Stomach (tissue), 9 donors: ENCODE measurements around the gene CHMP4B. TPM values are rescaled to one million over a fixed set of nuclear protein-coding genes. Genes with fewer than 3 reads are reported as not detected.

ENCODE experiments used
- DNase-seq, 2 donors: peaks; one replicate each; pipeline versions ENCODE4 v3.0.0 to v3.0.0-alpha.2; 2013 to 2019
- H3K27ac ChIP-seq, 5 donors: fragments of 200-600 bp in 4 of 5; sonication (generic) in 4 of 5; one replicate each; pipeline ENCODE4 v1.5.1; 2013 to 2019; ENCODE audit warnings: mild to moderate bottlenecking in 1 of 5, moderate library complexity in 1 of 5
- H3K27me3 ChIP-seq, 3 donors: fragments of 200-600 bp; sonication (generic); one replicate each; pipeline ENCODE4 v1.5.1; 2017 to 2019; ENCODE audit warnings: mixed run types in 1 of 3
- H3K36me3 ChIP-seq, 4 donors: fragments of 200-600 bp; sonication (generic); 1 replicate in 3 of 4; 2 replicates in 1 of 4; pipeline ENCODE4 v1.5.1; 2016 to 2019
- H3K4me1 ChIP-seq, 4 donors: fragments of 200-600 bp; sonication (generic); one replicate each; pipeline ENCODE4 v1.5.1; 2016 to 2019
- H3K4me3 ChIP-seq, 4 donors: fragments of 200-600 bp; sonication (generic) in 3 of 4; one replicate each; pipeline ENCODE4 v1.5.1; 2016 to 2019; ENCODE audit warnings: mild to moderate bottlenecking in 1 of 4
- H3K9me3 ChIP-seq, 4 donors: fragments of 200-600 bp; sonication (generic); one replicate each; pipeline ENCODE4 v1.5.1; 2016 to 2019
- CTCF ChIP-seq, 7 experiments: fragments of 450-650 bp in 4 of 7; fragments of 200-600 bp in 3 of 7; sonication (generic) in 3 of 7; IDR thresholded peaks; one replicate each; pipeline ENCODE4 v1.5.1; 2016 to 2019; ENCODE audit warnings: antibody characterized with exemption in 7 of 7, control low read depth in 2 of 7, mild to moderate bottlenecking in 1 of 7
- EP300 ChIP-seq: sonication (generic); formaldehyde crosslinking; IDR thresholded peaks from one replicate; pipeline ENCODE4 v1.6.1; 2017; ENCODE audit warnings: antibody characterized with exemption
- POLR2A ChIP-seq, 4 donors: fragments of 450-650 bp; IDR thresholded peaks; one replicate each; pipeline ENCODE4 v1.6.1; 2016; ENCODE audit warnings: antibody characterized with exemption in 4 of 4, control low read depth in 2 of 4, mild to moderate bottlenecking in 1 of 4, moderate library complexity in 1 of 4
- POLR2AphosphoS5 ChIP-seq, 3 donors: sonication (generic); formaldehyde crosslinking; IDR thresholded peaks; one replicate each; pipeline ENCODE4 v1.6.1; 2016; ENCODE audit warnings: antibody characterized with exemption in 3 of 3
- WGBS, 5 donors: extraction: QIAGEN DNeasy Blood & Tissue Kit in 3 of 5; methylation state at CpG; one replicate each; pipeline versions ENCODE4 v1.1.5 to v1.1.7; 2013 to 2018; 5-methylcytosine and 5-hydroxymethylcytosine counted together
- intact Hi-C: fragments of 100-400 bp; cut with DNase I; formaldehyde crosslinking; loops from one replicate; pipeline ENCODE4 v1.15.1; 2023; ENCODE audit warnings: low total_unique reads
- polyA plus RNA-seq, 3 donors: library from polyadenylated mRNA; stranded (reverse); fragments of 200-250 nt; gene quantifications; one replicate each; pipeline ENCODE4 v1.2.3, GENCODE V29; 2013
- total RNA-seq, 5 donors: library from RNA; depleted of rRNA; stranded (reverse); fragments of >200 nt; gene quantifications; one replicate each; pipeline versions ENCODE4 v1.1.0 to v1.2.3, GENCODE V29; 2014 to 2016
- donor health status: healthy with polysubstance abuse.
- donor health status: Bipolar disorder and iron deficiency.
- donor health status: healthy.

CHMP4B gene
- total and polyA plus RNA-seq, 8 donors, result 48.4 to 166 (median 98.5) TPM

- peaks cover 0 to 17% (median 6%) of the 10 kb centered on the region in 4 donors for H3K4me1 ChIP-seq
- intact Hi-C loops, result no loop called here
- TF ChIP-seq POLR2A (IDR thresholded peaks at IDR 0.05), result no peak
- TF ChIP-seq POLR2AphosphoS5 (IDR thresholded peaks at IDR 0.05), result no peak
- TF ChIP-seq EP300, result no peak
- no peak for TF ChIP-seq CTCF (IDR thresholded peaks at IDR 0.05)
- peaks cover 53 to 99% (median 96%) of the 10 kb centered on the region in 4 donors for H3K36me3 ChIP-seq
- DNase-seq, result no peak
- 91 to 93% (median 93%) methylated on average over 9 to 11 of the region's 11 CpGs for WGBS, 5 donors
- no peaks in the 10 kb centered on the region for H3K9me3 ChIP-seq
- H3K27me3 ChIP-seq, result no peaks in the 10 kb centered on the region
- no peak overlapping the region for H3K4me3 ChIP-seq
- no peak overlapping the region for H3K27ac ChIP-seq
Measured at GRCh38 chr20:33852626-33853506, 41.7 kb downstream of the CHMP4B start.

- peaks cover 0 to 20% (median 5%) of the 10 kb centered on the region in 4 donors for H3K4me1 ChIP-seq
- H3K36me3 ChIP-seq, result peaks cover 53 to 100% (median 95%) of the 10 kb centered on the region in 4 donors
- DNase-seq, result no peak
- intact Hi-C loops, result no loop called here
- H3K9me3 ChIP-seq, result no peaks in the 10 kb centered on the region
- no peak for TF ChIP-seq POLR2AphosphoS5 (IDR thresholded peaks at IDR 0.05)
- no peak overlapping the region for H3K27ac ChIP-seq
- WGBS, 5 donors, result 74 to 92% (median 89%) methylated on average over 11 to 14 of the region's 14 CpGs
- H3K27me3 ChIP-seq, result no peaks in the 10 kb centered on the region
- H3K4me3 ChIP-seq, result no peak overlapping the region
Measured at GRCh38 chr20:33853507-33853813, 42.3 kb downstream of the CHMP4B start.

DNA sequence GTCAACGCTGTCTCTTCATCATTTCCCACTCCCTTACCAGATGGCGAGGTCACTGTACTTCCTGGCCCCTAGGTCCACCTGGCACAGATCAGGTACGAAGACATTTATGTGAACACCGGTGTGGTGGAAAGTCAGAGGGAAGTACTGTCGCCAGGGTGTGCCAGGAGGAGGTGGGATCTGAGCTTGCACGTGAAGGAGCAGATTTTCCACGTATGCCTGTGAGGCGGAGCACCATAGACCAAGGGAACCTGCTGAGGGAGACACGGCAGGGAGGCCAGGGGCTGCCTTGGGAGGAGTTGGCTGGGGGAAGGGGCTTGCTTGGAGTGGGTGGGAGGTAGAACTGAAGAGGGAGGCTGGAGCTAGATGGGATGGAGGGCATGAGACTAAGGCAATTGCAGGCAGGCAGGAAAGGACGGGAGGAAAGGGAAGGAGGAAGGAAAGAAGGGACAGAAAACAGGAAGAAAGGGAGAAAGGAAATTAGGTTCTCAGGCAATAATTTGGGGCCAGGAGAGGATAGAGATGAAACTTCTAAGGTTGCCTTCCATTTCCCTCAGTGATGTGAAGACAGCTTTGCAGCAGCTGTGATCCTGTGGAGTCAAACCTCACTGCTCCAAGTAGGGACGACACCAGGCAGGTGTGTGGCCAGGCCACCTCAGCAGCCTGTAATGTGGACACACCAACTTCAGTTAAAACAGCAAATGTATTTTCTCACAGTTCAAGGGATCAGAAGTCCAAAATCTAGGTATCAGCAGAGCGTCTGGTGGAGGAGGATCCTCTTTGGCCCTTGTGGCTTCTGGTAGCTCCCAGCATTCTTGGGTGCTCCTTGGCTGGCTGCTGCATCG lies 46.8 kb downstream of the CHMP4B start:
- Histone ChIP-seq H3K4me1 (peaks cover 6 to 30% (median 11%) of the 10 kb centered on the region in 4 donors), H3K9me3 (no peaks in the 10 kb centered on the region), H3K27ac (no peak overlapping the region), H3K4me3 (no peak overlapping the region), H3K36me3 (peaks cover 26 to 57% (median 52%) of the 10 kb centered on the region in 4 donors), H3K27me3 (no peaks in the 10 kb centered on the region)
- DNase-seq, result no peak
- intact Hi-C loops, result no loop called here
- 75 to 80% (median 76%) methylated on average over 13 of the region's 13 CpGs for WGBS, 5 donors
- TF ChIP-seq EP300, result no peak
- no peak for TF ChIP-seq CTCF (IDR thresholded peaks at IDR 0.05)
- no peak for TF ChIP-seq POLR2A (IDR thresholded peaks at IDR 0.05)
- TF ChIP-seq POLR2AphosphoS5 (IDR thresholded peaks at IDR 0.05), result no peak

DNA sequence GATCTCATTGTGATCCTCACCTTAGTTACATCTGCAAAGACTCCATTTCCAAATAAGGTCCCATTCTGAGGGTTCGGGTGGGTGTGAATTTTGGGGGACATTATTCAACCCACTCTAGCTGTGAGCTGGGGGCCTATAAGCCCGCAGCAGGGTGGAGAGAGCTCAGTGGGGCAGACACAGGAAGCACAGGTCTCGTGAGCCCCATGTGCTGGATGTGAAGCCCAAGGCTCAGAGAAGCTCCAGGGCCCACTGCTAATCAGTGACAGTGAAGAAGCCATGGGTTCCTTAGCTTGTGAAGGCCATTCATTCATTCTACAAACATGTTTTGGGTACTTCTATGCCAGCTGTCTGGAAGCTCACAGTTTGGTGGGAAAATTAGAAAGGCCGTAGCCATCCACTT lies 47.5 kb downstream of the CHMP4B start:
- 84 to 98% (median 89%) methylated on average over 4 of the region's 4 CpGs for WGBS, 5 donors
- DNase-seq, result no peak
- Histone ChIP-seq H3K36me3 (peaks cover 19 to 50% (median 45%) of the 10 kb centered on the region in 4 donors), H3K9me3 (no peaks in the 10 kb centered on the region), H3K4me3 (no peak overlapping the region), H3K27ac (peak overlapping the region in 2 of 5 donors; percentile 6 to 14), H3K4me1 (peaks cover 7 to 32% (median 15%) of the 10 kb centered on the region in 4 donors), H3K27me3 (no peaks in the 10 kb centered on the region)
- intact Hi-C loops, result no loop called here
- TF ChIP-seq EP300, result no peak

DNA sequence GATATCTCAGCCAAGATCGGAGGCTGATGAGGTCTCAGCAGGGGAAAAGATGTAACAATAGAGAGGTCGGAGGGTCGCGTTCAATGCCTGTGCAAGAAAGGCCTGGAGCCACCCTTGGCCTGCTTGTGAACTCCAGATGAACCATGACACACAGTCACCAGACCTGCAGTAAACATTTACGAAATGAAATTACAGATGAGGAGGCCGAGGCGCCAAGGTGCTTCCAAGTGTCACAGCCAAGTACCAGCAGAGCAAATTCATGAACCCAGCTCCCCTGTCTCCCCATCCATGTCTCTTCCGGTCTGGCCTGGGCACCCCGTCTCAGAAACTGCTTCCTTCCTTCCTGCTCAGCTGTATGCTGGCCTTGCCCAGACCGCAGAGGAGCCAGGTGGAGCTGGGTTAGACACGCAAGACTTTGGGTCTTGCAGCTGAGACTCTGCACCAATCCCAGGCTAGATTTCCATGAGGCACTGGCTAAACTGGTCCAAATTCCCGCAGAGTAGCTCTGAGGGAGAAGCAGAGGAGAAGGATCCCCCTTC lies 48.1 kb downstream of the CHMP4B start:
- WGBS, 5 donors, result 55 to 69% (median 64%) methylated on average over 10 to 12 of the region's 12 CpGs

More for the DNA sequence above, 48.1 kb downstream of the CHMP4B start:
- H3K4me3 ChIP-seq, result no peak overlapping the region
- H3K36me3 ChIP-seq, result peaks cover 15 to 44% (median 39%) of the 10 kb centered on the region in 4 donors
- intact Hi-C loops, result no loop called here
- no peaks in the 10 kb centered on the region for H3K27me3 ChIP-seq
- DNase-seq, result peak in 1 of 2 donors; percentile 34
- peaks cover 7 to 32% (median 16%) of the 10 kb centered on the region in 4 donors for H3K4me1 ChIP-seq
- no peaks in the 10 kb centered on the region for H3K9me3 ChIP-seq
- peak overlapping the region in 2 of 5 donors; percentile 6 to 22 for H3K27ac ChIP-seq
- TF ChIP-seq EP300 (no peak), CTCF (IDR thresholded peaks at IDR 0.05) (no peak), POLR2A (IDR thresholded peaks at IDR 0.05) (no peak), POLR2AphosphoS5 (IDR thresholded peaks at IDR 0.05) (no peak)
